H54 (cell line): ENCODE results near the gene CD247.

ENCODE experiments used
- DNase-seq: peaks from one replicate; pipeline ENCODE4 v3.0.0; 2011; ENCODE audit warnings: low spot score, mixed read lengths; ENCODE audit not compliant: insufficient read length
- FAIRE-seq: peaks from 3 replicates; lab custom pipeline; 2011; peaks lifted over from hg19 to GRCh38; lab: Jason Lieb, UNC
- POLR2A ChIP-seq: IDR thresholded peaks from 2 replicates; pipeline ENCODE4 v1.6.1; 2011; ENCODE audit warnings: low read depth, mild to moderate bottlenecking, low read length

Gene CD247

DNA sequence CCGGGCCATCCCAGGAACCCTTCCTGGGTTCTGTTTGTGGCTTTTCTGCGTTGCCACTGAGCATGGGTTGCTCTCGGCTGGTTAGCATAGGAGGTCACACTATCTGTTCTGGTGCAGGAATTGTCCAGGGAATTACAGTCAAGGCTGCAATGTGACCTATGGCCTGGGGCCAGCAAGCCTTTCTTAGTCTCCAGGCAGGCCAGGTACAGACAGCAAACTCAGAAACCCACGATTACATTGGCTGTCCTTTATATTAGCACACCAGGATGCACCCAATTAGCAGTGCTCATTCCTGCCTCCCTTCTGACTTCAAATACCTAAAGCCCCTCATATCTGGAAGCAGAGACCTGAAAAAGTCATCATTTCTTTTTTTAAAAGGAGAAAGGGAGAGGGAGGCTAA is 55.2 kb downstream of the CD247 start:
- DNase-seq (no peak), FAIRE-seq (no peak)
- TF ChIP-seq POLR2A, result no peak

DNA sequence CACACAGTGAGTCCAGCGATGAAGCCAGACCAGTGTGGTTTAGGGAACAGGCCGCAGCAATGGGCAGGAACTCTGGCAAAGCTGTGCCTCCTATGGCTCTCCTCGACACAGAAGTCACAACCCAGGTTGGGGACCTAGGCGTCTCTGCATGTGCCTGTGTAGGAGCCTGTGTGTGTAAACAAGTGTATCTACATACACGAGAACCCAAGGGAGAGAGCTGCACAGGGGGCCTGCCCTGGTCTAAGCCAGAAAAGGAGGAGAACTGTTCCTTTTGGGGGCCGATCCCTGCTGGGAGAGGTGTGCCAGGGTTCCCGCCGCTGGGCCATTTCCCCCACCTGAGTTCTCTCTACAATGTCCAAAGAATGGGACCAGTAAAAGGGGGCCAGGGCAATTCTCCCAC is 56.0 kb downstream of the CD247 start:
- DNase-seq, result no peak
- FAIRE-seq, result no peak
- TF ChIP-seq POLR2A, result no peak

DNA sequence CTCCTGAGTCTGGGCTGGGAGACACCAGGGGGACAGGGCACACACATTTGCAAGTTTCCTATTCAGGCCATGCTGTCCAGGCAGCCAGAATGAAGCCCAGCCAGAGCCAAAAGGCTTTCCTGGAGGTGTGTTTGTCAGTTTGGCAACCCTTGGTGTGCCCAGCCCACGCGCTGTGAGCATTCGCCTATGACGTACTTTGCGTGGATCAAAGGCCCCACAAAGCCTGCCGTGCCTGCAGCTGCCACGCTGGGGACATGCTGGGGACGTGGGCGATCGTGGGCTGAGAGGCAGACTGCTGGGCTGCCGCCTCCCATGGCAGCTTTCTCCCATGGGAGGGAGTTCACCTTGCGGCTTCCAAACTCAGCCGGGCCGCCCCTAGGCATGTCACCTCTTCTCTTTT is 57.5 kb downstream of the CD247 start:
- TF ChIP-seq POLR2A, result no peak
- DNase-seq (no peak), FAIRE-seq (no peak)

DNA sequence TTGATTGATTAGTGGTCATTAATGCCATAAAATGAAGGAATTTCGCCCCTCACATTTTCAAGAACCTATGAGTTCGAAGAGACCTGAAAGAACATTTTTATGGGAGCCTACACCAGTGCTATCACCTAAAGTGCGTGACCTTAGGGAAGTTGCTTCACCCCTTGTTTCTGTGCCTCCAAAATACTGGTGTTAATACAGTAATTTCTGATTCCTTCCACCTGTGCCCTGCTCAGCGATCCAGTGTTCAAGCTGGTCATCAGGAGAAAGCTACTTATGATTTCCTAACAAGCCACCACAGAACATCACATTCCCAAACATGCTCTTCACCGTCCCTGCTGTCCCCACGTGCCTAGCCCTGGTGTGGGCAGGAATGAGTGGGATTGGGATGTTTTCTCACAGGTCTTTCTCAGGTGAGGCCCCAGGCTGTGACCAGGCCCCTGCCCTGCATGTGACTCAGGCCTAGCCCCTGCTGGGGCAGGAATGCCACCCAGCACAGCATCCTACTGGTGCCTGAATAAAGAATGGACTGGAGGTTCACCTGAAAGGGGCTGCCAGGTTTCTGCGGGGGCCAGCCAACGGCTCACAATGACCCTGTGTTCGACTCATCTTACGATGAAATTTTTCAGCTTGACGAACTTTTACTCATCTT is 60.3 kb downstream of the CD247 start:
- TF ChIP-seq POLR2A, result no peak
- FAIRE-seq, result no peak
- no peak for DNase-seq

DNA sequence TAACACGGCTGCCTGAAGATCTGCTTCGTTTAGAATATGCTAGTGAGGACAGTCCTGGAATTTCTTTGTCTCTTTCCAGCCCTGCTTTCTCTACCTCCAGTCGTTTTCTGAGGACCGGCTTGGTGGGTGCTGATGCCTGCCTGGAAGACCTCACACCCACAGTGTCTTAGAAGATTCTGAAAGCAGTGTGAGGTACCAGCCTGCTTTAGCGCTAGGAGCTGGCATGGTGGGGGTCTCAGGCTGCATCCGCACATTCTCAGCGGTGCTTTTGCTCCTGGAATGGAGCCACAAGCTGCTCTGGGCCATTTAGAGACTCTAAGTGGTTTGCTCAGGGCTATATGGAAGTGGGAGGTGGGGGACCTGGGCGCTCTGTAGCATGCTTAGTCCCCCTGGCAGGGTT is 61.4 kb downstream of the CD247 start:
- DNase-seq, result no peak

DNA sequence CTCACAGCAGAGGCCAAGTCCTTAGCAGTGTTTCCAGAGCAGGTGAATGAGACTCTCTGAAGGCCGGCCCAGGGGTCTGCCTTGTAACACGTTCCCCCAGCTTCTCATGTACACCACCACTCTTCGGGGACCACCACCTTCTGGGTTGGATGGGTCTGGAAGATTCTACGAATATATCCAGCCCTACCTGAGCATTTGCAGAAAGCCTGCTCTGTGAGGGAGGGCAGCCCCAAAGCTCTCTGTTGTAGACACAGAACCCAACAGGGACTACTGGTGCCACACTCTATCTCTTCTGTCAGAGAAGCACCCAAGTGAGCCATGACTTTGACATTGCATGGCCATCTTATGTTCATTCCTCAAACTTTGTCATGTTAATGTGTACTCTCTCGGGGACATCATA is 61.8 kb downstream of the CD247 start:
- no peak for TF ChIP-seq POLR2A
- FAIRE-seq (no peak), DNase-seq (no peak)

More for the DNA sequence above, 61.4 kb downstream of the CD247 start:
- TF ChIP-seq POLR2A, result no peak
- FAIRE-seq, result no peak

DNA sequence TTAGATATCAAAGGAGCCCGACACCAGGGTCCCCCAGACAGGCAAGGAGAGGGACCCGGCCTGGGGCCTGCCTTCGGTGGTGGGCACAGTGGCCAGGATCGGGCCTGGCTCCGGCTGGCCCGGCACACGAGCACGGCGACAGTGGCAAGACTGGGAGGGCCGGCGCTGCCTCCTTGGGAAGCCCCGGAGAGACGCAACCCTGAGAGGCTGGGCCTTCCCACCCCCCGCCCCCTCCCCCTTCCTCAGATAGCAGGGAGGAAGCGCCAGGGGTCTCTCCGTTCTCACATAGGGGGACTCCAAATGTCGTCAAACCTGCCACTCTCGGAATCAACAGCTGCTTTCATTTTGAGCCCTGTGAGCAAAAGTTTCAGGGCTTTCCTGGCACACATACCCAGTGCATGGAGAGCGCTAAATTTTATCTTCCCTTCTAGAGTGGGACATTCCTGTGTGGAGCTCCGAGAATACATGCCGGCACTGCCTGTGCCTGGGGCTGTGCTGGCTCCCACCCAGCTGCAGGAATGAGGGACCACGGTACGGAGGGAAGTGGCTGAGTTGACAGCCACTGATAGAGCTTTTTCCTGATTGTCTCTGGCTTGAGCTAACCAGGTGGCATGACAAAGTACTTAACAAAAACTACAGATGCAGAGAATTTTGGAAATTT is 62.4 kb downstream of the CD247 start:
- TF ChIP-seq POLR2A, result no peak; the same call in 1 of the 2 replicates
- FAIRE-seq (no peak), DNase-seq (no peak)

DNA sequence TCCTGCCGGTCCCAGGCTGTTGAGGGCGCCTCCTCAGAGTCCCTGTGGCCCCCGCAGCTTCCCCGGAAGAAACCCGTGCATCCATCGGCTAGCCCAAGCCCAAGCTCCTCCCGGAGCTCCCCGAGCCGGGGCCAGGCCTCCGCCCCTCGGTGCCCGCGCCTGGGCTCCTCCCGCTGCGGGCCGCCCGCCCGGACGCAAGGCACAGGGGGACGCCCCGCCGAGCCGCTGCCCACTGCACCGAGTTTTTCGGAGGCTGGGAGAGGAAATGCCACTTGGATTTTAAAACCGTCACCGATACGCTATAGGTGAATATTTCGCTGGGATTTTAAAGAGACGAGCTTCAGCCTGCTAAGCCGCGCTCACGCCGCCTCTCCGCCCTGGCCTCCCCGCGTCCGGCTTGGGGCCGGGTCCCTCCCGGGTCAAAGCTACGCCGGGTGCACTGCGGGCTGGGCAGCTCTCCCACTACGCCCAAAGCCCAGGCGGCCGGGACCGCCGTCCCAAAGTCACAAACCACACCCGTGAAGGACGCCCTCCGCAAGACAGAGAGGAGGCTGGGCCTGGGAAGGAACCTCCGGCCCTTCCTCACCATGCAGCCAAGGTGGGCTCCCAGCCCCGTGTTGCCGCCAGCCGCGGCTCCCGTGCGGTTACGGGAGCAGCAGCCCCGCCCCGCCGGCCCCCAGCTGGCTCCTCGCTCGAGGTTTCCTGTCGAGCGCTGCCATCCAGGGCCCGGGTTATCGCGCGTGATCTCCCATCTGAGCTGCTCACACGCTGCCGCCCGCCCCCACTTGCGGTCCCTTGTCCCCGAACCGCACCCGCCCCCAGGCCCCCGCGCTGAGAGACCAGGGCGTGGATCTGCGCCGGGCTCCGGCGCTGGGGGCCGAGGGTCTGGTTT is 63.2 kb downstream of the CD247 start:
- TF ChIP-seq POLR2A, result peak; percentile 52
- FAIRE-seq (no peak), DNase-seq (peak; percentile 77)

DNA sequence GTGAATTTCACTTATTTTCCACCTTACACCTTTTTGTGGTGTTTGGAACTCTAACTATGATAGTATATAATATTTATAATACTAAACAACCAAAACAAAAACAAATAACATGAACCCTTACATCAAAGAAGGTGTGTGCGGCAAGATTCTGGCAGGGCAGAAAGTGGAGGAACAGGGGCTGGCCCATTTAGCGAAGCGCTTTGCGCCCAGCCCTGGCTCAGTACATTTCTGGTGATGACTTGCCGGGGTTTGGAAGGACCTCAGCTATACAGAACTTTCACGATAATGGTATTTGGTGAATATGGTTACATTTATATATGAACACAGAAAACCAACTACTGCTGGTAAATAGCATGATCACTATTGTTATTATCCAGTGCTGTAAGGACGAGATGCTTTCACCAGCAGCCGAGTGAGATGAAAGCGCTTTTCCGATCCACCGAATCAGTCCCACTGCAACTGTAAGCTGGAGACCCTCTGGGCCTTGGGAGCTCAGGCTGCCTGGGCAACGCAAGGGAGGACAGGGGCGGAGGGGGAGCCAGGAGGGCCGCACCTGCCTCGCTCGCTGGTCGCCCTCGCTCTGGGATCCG is 63.9 kb downstream of the CD247 start:
- no peak for TF ChIP-seq POLR2A
- FAIRE-seq, result no peak
- no peak for DNase-seq

DNA sequence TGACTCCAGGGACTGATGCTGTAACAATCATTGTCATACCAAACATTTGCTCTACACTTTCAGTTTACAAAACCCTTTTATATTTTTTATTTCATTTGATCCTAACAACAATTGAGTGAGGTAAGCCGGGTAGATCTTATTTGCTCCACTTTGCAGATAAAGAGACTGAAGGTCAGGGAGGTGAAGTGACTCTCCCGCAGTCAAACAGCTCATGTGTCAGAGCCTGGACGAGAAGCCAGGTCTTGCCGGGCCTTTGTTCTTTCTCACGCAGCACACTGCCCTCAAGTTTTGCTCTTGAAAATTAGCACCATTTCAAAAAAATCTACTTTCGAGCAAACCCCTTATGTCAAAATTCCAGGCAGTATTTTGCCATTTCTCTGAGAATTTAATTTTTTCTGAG is 65.2 kb downstream of the CD247 start:
- DNase-seq (no peak), FAIRE-seq (no peak)
- no peak for TF ChIP-seq POLR2A

DNA sequence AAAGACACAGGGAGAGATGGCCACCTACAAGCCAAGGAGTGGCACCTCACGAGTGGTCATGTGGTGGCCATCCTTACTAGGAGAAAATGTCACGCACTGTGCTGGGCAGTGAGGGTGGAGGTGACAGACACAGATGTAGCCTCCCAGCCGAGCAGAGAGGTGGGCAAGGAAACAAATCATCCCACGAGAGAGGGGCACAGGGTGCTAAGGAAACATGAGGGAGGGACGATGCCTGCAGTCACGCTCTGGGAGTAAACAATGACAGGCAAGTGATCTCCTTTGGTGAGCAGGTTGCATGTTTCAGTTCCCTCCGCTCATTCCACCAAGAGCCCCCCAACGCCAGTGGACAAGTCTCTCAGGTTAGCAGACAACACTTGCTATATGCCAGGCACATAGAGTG is 65.8 kb downstream of the CD247 start:
- TF ChIP-seq POLR2A, result no peak
- no peak for FAIRE-seq
- DNase-seq, result no peak

DNA sequence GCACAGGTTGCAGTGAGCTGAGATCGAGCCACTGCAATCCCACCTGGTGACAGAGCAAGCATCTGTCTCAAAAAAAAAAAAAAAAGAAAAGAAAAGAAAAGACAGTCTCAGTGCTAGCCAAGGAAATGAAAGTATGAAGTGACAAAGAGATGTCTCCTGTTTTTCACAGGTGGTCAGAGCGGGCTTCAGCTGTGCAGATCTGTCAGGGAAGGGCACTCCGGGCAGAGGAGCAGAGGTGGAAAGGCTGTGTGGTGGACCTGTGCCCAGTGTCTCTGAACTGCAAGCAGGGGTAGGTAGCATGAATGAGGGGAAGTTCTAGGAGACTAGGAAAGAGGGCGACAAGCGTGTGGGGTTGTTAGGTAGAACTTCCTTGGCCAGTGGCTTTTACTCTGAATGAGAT is 67.5 kb downstream of the CD247 start:
- no peak for TF ChIP-seq POLR2A
- no peak for FAIRE-seq

DNA sequence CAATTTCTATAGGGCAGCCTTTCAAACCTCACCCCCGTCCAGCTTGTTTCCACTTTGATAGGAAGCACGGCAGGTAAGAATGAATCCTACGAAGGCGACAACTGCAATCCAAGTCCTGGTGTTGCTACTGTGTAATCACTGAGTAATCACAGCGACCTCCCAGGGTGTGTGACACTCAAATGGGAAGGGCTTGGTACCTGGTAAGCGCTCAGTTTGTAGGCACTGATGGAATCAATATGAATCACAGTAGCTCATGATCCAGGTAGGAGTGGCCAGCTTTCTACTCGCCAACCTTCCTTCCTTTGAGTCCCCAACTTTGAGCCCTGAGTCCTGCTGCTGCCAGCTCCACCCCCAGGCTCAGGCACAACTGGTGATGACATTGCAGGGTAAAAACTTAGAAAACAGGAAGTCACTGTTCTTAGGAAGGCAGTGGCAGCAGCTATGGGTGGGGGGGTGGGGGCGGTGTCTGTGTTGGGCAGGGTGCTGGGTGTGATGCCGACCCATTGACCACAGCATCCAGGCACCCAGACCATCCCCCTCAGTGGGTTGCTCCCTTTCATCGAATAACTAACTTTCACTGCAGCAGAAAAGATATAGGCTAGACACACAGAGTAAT is 70.7 kb downstream of the CD247 start:
- FAIRE-seq, result peak; percentile 60
- DNase-seq, result peak; percentile 67
- no peak for TF ChIP-seq POLR2A

More for the DNA sequence above, 67.5 kb downstream of the CD247 start:
- DNase-seq, result no peak
